ENCODE data around the gene NVL.
"Not testable (repeated sequence)": the region's sequence is repeated elsewhere in the genome, so short reads cannot be mapped to it uniquely, and the experiment has no call there.

NVL gene

DNA sequence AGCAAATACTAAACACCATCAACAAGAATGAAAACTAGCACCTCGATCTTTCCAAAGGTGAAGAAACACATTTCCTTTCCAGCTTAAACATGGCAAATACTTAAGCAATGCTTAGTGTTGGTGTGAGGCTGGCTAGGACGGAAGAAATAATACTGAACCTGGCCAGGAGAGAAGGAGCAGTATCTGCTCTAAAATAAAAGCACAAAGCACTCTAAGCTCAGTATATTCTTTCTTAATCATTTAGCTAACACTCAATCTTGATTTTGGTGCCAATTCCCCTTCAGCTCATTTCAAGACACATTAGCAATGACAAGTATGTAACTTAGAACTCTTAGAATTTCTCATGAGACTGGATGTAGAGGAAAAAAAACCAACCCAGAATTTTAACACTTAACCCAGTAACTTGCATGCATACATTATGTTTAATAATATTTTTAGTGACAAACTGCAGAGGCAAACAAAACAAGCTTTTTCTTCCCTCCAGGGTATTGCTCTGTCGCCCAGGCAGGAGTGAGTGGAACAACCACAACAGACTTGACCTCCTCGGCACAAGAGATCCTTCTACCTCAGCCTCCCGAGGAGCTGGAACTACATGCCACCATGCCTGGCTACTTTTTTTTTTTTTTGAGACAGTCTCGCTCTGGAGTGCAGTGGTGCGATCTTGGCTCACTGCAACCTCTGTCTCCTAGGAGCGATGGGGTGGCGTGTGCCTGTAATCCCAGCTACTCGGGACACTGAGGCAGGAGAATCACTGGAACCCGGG, 92.7 kb downstream of the NVL start:
- in situ Hi-C loops (cut with MboI; ENCODE audit: low sequenced_read_pairs), result no loop called here

DNA sequence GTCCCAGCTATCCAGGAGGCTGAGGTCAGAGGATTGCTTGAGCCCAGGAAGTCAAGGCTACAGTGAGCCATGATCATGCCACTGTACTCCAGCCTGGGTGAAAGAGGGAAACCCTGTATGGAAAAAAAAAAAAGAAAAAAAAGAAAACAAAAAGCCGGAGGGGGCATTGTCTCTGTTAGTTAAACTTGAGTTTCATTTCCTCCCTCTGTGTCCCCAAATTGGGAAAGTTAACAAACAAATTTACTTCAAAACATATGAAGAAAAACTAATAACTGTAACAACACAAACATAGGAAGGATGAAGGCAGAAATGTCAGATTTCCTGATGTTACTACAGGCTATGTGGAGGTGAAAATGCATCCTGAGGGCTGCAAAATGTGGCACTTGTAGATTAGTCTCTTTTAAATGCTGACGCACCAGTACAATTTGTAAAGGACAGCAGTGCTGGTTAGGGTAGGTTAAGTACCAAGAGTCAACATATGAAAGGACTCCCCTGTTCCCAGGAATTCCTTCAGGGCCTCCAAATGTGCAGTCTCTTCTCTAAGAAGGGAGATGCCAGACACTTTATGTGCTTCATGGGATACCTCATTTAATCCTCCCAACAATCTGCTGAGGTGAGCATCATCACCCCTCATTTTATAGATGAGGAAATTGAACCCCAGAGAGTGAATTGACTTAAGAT, 94.0 kb downstream of the NVL start:
- in situ Hi-C loops (cut with MboI; ENCODE audit: low sequenced_read_pairs), result no loop called here

DNA sequence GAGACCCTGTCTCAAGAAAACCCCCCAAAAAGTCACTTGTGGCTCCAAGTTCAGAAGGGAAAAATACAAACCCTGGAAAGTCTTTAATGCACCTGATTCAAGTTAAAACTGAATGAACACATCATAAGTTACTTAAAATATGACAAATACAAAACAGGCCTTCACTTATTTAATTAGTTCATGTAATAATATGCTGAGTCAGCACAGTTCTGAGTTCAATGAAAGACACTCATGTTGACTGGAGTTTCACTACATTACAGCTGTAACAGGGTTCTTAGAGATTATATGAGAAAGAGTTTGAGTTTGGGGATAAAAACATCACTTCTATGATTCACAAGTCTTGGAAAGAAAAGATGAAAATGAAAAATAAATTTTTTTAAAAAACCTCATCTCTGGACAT, 96.0 kb downstream of the NVL start:
- in situ Hi-C loops (cut with MboI; ENCODE audit: low sequenced_read_pairs), result no loop called here

DNA sequence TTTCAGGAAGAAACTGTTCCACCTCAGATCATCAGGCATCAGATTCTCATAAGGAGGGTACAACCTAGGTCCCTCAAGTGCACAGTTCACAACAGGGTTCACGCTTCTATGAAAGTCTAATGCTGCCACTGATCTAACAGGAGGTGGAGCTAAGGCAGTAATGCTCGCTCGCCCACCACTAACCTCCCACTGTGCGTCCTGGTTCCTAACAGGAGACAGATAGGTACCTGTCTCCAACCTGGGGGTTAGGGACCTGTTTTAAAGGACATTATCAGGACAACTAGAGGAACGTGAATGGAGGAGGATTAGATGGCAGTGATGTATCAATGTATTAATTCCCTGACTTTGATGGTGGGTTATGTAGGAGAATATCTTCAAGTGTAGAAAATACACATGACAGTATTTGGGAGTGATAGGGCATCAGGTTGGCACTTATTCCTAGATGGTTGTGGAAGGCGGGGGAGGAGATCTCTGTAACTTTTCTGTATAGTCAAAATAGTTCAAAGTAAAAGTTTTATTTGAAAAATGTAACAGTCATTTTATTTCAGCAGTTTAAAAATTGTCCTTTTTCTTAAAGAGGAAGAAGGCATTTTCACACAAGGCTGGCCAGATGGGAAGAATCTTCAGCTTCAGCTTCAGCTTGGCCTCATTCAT, 103.0 kb downstream of the NVL start:
- in situ Hi-C loops (cut with MboI; ENCODE audit: low sequenced_read_pairs), result no loop called here

DNA sequence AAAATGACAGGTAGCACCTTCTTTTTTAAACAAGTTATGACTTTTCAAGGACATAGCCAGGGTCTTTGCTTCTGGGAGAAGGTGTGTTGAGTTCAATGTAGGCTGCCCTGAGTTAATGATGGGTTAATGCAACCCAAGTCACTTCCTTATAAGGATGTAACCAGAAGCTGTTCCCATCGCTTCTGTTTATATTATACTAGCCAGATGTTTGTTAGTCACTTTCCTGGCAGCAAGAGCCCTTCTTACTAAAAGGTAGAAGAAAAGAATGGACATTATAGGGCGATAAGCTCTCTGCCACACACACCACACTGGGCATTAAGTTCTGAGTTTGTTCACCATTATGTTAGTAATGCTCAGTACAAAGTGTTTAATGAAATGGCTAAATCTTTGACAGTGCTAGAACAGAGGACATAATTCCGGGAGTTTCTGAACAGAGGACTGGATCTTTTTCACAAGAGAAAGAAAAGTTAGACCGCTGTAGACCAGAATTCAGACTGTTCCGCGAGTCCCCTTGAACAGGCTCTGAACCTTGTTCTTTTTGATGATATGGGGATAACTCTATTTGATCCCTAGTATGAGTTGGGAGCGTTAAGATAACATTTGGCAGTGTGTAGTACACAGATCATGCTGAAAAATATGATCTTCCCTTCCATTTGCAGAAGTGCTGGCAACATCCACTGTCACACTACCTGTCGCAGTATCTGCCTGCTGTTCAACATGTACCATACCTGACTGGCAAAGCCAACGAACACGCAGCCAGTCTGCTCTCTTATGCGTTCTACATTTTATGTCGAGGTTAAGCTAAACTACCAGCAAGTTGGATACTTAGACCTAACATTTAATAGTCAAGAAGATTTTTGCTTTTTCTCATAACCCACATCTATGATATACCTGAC, 105.9 kb downstream of the NVL start:
- in situ Hi-C loops (cut with MboI; ENCODE audit: low sequenced_read_pairs), result no loop called here

DNA sequence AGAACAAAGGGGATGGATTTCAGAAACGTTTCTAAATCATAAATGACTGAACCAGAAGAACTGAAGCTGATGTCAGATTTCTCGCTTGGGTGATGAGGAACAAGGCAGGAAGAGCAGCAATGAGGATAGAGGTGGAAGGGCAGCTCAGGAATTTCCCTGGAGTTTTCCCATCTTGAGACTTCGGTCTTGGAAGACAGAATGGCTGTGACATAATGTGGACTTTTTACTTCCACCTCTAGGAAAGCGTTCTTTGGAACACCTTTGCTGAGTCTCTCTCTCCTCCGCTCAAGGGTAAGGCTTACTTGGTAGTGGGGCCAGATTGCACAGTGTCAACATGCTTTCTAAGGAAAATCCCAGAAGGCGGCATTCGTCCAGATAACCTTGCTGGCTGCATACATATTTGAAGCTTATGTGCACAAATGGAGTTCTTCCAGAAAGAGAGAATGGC, 110.3 kb downstream of the NVL start:
- in situ Hi-C loops (cut with MboI; ENCODE audit: low sequenced_read_pairs), result no loop called here

DNA sequence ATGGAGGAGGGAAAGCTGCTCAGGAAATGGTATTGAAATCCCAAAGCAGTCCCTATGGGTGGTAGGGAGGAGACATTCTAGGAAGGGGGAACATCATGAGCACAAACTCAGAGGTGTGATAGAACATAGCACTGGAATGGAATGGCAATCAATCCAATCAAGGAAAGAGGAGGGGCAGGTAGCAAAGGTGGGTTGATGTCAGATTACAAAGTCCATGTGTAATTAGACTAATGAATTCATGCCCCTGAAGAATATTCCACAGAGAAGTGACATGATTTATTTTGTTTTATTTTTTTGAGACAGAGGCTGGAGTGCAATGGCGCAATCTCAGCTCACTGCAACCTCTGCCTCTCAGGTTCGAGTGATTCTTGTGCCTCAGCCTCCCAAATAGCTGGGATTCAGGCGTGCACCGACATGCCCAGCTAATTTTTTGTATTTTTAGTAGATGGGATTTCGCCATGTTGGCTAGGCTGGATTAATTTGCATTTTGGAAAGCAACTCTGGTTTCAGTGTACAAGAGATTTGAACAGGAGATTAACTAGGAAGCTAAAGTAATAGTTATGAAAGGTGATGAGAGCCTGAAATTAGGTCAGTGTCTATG, 110.9 kb downstream of the NVL start:
- in situ Hi-C loops (cut with MboI; ENCODE audit: low sequenced_read_pairs), result no loop called here

DNA sequence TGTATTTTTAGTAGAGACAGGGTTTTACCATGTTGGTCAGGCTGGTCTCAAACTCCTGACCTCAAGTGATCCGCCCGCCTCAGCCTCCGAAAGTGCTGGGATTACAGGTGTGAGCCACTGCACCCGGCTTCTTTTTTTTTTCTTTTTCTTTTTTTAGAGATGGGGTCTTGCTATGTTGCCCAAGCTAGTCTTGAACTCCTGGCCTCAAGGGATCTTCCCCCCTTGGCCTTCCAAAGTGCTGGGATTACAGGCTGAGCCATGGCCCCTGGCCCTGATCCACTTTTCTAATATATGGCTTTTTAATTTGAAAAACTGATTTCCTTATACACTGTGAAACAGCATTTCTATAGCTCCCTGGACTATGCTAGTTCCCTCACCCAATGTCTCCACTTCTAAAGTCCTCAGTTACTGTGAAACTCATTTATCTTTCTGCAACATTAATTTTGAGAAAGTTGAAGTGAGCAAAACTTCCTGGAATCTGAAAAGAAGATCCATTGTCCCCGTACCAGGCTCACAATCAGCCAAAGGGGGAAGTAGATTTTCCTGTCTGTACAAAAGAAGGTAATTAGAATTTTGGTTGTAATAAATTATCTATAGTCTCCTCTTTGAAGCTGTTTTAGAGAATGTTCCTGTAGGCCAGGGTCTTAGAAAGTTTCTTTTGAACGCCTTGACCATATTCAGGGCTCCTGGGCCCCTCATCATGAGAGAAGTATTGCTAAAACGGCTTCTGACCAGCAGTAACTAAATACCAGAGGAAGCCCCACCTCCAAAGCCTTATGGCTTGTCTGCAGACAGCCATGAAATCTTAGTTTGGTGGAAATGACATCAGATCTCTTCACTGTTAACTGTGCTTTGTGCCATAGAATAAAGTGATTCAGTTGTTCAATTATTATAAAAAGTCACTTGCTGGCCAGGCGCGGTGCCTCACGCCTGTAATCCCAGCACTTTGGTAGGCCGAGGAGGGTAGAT, 112.0 kb downstream of the NVL start:
- in situ Hi-C loops (cut with MboI; ENCODE audit: low sequenced_read_pairs), result no loop called here

DNA sequence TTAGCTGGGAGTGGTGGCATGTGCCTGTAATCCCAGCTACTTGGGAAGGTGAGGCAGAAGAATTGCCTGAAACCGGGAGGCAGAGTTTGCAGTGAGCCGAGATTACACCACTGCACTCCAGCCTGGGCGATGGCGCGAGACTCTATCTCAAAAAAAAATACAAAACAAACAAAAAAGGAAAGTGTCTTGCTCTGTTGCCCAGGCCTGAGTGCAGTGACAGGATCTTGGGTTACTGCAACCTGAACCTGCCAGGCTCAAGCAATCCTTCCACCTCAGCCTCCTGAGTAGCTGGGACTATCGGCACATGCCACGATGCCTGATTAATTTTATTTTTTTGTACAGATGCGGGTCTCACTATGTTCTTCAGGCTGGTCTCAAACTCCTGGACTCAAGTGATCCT, 113.6 kb downstream of the NVL start:
- in situ Hi-C loops (cut with MboI; ENCODE audit: low sequenced_read_pairs), result no loop called here

DNA sequence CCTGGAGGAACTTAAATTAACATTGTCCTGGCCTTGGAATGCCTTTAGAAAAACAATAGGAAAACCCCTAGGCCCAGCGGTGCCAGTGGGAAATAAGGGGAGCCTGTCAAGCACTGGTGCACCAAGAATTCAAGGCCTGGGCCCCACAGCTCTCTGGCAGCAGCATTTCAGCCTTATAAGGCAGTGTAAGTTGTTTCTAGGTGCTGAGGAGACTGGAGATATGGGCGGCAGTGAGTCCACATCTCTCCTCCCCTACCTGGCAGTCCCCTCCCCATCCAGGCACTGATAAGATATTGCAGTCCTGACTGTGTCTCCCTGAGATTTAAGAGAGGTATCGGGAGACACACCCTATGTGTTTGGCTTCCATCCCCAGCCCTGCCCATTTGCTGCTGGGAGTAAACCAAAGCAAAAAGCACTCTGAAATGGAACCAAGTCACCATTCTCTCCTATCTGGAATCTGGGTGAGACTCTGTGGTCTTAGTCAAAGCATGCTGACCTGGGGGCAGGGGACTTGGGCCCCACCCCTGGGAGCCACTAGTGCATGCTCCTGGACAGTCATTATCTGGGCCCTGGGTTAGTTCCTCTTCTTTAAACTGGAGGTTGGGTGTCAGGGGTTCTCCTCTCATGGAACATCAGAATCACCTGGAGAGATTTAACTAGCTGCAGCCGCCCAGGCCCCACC, 116.4 kb downstream of the NVL start:
- in situ Hi-C loops (cut with MboI; ENCODE audit: low sequenced_read_pairs), result no loop called here

DNA sequence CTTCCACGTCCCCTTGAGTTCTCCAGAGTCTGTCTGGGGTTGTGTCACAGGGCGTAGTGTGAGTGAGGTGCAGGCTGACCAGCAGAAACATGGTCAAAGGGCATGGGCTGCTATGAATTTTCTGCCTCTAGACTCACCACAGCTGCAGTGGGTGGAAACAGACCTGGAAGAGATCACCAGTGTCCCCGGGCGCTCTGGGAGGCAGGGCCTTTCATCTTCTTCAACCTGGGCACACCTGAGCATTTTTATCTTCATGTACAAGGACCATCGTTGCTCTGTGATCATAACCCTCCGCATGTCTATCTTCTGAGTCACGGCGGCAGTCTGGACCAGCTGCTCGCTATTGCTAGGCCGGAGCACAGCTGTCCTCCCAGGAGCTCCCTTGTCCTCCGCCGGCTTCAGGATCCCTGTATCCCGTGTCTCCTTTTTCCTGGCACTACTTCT, 117.3 kb downstream of the NVL start:
- in situ Hi-C loops (cut with MboI; ENCODE audit: low sequenced_read_pairs), result no loop called here

DNA sequence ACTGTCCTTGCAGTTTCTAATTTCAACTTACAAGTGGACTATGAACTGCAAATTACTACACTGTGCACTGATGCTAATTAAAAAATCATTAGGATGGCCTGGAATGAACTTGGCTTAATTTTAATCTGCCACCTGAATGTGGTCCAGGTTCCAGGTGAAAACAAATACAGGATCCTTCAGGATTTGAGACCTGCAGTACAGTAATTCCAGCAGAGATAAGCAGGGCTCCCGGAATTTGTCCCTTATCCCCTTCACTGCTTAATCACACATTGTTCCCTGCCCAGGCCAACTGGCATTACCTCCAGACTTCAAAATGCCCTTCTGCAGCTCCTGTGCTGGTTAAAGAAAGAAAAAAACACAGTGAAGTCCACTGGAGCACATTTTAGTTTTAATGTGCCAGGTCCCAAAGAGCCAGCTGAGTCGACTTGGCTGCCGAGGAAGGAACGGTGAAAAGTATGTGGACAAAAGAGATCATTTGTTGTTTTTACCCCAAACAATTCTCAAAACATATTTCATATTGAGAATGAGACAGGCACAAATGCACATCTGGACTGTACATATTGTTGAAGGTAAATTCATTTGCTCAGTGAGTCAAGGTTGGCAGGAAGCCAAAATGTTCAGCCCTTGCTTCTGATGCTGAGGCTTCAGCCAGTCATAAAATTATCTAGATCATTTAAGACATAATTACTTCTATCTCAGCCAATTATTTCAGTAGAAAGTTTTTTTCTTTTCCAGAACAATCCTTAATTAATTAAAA, 118.6 kb downstream of the NVL start:
- in situ Hi-C loops (cut with MboI; ENCODE audit: low sequenced_read_pairs), result no loop called here

DNA sequence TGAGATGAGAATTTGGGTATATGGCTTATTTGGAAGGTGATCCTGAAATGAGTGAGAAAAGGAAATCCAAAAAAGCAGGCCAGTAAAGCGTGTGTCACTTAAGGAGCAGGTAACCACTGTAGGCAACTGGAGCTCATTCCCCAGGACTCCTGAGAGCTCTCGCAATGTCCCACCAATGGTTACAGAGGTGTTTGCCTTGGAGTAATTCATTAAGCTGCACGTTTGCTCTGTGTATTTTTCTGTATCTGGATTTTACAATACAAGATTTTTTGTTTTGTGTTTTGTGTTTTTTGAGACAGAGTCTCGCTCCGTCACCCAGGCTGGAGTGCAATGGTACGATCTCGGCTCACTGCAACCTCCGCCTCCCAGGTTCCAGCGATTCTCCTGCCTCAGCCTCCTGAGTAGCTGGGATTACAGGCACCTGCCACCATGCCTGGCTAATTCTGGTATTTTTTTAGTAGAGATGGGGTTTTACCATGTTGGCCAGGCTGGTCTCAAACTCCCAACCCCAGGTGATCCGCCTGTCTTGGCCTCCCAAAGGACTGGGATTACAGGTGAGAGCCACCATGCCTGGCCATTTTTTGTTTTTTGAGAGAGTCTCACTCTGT, 123.9 kb downstream of the NVL start:
- in situ Hi-C loops (cut with MboI; ENCODE audit: low sequenced_read_pairs), result not testable (repeated sequence)

DNA sequence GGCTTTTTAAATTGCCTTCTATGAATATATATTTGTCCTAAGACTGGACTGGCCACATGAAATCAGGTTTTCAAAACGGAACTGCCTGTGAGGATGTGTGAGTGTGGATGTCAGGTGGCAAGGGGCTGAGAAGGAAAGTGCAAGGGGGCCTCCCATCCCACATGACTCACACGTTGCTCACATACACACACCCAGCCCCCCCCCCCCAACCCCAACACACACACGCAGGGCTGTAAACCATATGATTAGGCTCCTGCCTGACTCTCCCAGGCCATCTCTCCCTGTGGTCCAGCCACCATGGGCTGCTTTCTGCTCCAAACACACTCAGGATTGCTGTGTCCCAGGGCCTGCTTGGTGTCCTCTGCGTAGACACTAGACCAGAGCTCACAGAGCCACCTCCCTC, 124.5 kb downstream of the NVL start:
- in situ Hi-C loops (cut with MboI; ENCODE audit: low sequenced_read_pairs), result no loop called here

DNA sequence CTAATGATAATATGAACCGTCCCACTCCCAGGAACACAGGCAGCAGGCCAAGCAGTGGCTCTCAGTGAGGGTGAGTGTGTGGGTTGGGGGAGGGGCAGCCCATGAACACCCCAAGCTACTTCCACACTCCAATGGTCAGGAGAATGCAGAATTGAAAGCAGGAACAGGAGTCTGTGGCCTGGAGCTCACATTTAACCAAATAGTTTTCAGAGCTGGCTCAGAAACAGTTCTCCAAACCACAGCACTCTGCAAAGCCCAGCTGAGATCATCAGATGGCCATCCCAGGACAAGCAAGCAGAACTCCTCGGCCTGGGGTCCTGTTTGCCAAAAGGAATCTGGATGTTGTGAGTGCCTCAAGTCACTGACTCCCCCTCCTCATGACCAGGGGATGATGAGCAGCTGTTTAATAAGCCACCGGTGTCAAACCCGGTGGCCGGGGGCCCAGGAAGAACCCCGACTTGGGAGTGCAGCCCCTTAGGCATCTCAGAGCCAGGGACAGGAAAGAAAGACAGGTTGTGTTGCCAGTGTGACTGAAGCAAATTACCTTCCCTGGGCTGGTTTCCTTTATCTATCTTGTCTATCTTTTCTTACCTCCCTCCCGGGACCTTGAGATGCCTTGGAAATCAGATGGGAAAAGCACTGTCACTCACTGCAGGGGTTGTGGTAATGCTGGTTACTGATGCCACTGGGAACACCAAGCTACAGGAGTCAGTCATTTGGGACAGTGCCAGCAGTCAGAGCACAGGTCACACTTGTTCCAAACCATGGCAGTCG, 126.5 kb downstream of the NVL start:
- in situ Hi-C loops (cut with MboI; ENCODE audit: low sequenced_read_pairs), result no loop called here

DNA sequence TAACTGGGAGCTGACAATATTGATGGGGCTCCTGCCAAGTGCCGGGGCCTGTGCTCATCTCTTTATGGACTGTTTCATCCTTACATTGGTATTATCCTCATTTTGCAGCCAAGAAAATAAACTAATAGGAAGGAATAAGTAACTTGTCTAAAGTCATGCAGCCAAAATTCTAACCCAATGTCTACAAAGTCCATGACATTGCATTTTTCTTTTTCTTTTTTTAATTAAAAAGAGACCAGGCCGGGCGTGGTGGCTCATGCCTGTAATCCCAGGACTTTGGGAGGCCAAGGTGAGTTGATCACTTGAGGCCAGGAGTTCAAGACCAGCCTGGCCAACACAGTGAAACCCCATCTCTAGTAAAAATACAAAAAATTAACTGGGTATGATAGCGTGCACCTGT, 128.1 kb downstream of the NVL start:
- in situ Hi-C loops (cut with MboI; ENCODE audit: low sequenced_read_pairs), result no loop called here

DNA sequence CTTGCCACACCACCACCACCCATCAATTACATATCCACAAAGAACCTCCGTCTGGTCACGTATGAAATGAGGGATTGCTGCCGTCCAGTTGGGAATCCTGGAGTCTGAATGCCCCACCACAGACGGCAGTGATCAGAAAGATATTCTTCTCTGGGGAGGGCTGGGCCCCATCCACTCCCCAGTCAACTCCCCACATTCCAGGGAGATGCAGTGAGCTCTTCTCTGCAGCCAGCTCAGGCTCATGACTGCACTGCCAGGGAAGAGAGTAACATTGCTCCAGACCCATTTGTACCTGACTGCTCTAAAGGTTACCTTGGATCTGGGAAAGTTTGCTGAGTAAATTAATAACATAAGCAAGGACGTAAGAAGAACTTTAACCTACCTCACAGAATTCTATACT, 128.6 kb downstream of the NVL start:
- in situ Hi-C loops (cut with MboI; ENCODE audit: low sequenced_read_pairs), result no loop called here
